HG03025 (cell line): ENCODE measurements around the gene ZNF576.
"Not testable (repeated sequence)": the region's sequence is repeated elsewhere in the genome, so short reads cannot be mapped to it uniquely, and the experiment has no call there.

Source experiments
- ATAC-seq: cut with Tn5 transposase; IDR thresholded peaks from one replicate; pipeline ENCODE4 v1.9.1; 2021; ENCODE audit warnings: mild to moderate bottlenecking, moderate library complexity; ENCODE audit not compliant: unreplicated experiment, low FRiP score

ZNF576 gene, protein sequence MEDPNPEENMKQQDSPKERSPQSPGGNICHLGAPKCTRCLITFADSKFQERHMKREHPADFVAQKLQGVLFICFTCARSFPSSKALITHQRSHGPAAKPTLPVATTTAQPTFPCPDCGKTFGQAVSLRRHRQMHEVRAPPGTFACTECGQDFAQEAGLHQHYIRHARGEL

DNA sequence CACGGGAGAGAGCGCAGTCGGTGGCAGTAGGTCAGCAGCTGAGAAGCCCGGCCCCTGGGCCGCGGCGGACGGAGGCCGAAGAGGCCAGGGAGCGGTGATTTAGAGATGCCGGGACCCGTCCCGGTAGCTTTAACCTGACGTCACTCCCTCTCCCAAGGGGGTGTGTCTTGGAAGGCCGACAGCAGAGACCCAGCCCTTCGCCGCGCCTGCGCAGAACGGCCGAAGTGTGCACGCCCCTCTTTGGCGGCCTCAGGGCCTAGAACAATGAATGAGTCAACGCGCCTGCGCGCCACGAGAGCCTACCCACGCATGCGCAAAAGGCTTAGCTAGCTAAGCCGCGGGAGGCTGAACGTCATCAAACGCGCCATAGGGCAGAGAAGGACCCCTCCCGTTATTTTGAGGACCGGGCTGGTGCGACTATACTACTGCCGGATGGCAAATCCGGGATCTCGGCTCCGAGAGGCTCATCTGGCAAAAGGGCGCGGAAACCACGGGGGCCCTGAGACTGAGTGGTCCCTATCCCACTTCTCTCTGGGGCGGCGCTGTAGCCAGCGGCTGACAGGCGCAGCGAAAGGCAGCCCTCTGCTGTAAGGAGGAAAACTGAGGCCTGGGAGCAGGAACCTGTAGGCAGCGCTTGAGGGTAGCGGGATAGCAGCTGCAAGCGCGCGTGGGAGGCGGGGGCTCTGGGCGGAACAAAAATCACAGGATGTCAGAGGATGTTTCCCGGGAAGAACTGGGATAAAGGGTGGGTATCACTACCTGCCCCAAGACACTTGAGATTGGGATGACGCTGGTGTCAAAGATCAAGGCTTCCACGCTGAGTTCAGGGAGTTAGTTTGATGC lies at the start of gene ZNF576, which contains the start of gene IRGQ:
TSS of gene ZNF576 (plus strand) at position 597 of the 843 bp plus-strand sequence. CDS start 514 bp downstream, outside the sequence.
TSS of gene IRGQ (minus strand) at position 136 of the 843 bp plus-strand sequence. CDS start 796 bp downstream, outside the sequence.
- ATAC-seq, result peak; percentile 63

DNA sequence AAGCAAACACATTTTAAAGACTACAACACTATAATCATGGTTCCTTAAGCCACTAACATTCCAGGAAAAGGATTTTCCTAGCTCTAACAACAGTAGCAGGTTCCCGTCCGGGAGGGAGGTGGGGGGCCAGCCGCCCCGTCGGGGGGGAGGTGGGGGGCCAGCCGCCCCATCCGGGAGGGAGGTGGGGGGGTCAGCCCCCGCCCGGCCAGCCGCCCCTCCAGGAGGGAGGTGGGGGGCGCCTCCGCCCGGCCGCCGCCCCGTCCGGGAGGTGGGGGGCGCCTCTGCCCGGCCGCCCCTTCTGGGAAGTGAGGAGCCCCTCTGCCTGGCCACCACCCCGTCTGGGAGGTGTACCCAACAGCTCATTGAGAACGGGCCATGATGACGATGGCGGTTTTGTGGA lies 48.5 kb upstream of the ZNF576 start:
- ATAC-seq, result not testable (repeated sequence)

DNA sequence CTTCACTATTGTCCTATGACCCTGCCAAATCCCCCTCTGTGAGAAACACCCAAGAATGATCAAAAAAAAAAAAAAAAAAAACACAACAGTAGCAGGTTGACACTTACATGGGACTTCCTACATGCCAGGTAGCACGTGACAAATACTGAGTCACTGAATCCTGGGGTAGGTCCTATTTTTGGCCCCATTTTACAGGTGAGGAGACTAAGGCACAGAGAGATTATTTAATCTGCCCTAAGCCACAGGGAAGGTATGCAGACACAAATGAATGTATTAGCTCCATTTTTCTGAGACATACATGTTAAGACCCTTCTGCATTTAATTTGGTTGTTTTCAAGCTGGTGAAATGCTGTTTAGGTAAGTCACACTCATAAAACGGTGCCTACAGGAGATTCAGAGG lies 47.7 kb upstream of the ZNF576 start:
- no peak for ATAC-seq

- ATAC-seq, result no peak
Measured at GRCh38 chr19:43551399-43552197, 44.8 kb upstream of the ZNF576 start.

DNA sequence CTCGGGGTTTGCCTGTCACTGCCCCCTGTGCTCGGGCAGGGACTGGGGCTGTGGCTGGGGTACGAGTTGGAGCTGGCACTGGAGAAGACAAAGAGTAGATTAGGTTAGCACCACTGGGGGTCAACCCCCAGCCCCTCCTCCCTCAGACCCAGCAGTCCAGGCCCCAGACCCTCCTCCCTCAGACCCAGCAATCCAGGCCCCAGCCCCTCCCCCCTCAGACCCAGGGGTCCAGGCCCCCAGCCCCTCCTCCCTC lies 44.3 kb upstream of the ZNF576 start:
- no peak for ATAC-seq

DNA sequence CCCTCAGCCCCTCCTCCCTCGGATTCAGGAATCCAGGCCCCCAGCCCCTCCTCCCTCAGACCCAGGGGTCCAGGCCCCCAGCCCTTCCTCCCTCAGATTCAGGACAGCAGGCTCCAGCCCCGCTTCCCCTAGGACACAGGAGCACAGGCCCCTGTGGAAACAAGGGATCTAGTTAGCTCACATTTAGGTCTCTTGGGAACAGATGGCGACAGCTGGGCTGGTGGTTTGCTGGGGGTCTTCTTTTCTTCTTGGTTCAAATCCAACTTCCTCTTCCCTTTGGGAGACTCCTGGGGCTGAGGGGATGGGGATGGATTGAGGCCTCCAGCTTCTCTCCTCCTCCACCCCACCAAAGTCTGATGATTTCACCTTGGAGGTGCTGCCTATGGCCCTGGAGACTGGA lies 43.8 kb upstream of the ZNF576 start:
- no peak for ATAC-seq

- no peak for ATAC-seq
Measured at GRCh38 chr19:43553656-43554055, 42.7 kb upstream of the ZNF576 start.

- ATAC-seq, result no peak
Measured at GRCh38 chr19:43554317-43554895, 42.0 kb upstream of the ZNF576 start.

DNA sequence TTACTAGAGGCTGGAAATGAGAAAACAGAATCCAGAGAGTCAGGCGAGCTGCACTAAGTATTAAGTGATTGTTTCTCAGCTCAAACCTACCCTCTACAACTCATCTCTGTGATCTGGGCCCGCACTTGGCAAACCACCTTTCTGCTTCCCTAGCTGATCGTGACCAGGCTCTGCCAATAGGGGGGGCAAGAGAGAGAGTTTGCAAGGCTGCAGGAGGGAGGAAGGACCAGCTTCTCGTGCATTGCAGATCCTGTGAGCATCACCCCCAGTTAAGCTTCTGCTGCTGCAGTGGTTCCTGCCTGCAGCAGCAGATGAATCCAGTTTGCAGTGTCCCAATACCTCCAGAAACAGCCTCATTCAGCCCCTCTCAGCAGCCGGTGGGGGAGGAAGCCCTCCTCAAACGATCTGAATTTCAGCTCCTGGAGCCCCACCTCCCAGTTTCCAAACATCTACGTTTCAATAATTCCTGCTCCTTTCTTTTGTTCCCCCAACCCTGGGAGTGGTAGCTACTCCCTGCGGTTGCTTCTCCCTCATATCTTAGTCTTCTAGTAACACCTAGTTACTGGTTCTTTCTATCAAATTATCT lies 41.1 kb upstream of the ZNF576 start:
- no peak for ATAC-seq

GRCh38 chr19:43560687-43561086 lies 35.7 kb upstream of the ZNF576 start:
- no peak for ATAC-seq

DNA sequence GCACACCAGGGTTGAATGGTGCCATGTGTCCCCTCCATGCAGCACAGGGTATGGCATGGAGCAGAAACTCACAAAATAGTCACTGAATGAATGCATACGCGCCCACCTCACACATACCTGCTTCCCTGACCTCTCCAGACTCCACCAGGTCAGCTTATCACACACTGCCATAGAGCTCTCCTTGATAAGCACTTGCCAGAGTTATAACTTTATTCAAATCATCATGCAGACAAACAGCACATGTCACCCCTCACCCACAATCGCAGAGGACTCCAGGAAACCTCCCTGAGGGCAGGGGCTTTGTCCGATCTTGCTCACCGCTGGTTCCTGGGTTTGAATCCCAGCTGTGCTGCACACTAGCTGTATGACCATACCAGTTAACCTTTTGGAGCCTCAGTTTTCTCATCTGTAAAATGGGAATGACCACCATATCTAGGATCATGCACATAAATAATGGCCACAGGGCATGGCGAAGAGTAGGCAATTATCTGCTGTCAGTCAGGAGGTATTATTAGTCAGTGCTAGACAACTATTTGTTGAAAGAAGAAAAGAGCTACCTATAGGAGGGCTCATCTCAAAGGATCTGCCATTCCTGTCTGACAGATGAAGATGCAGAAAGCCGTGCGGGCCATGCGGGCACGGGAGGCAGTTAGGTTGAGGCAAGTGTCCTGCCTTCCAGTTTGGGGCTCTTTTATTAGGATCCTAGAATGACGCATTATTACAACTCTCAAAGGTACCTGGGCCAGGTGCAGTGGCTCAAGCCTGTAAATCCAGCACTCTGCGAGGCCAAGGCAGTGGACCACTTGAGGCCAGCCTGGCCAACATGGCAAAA lies 35.0 kb upstream of the ZNF576 start:
- no peak for ATAC-seq

GRCh38 chr19:43562226-43562697 lies 34.1 kb upstream of the ZNF576 start:
- ATAC-seq, result no peak

DNA sequence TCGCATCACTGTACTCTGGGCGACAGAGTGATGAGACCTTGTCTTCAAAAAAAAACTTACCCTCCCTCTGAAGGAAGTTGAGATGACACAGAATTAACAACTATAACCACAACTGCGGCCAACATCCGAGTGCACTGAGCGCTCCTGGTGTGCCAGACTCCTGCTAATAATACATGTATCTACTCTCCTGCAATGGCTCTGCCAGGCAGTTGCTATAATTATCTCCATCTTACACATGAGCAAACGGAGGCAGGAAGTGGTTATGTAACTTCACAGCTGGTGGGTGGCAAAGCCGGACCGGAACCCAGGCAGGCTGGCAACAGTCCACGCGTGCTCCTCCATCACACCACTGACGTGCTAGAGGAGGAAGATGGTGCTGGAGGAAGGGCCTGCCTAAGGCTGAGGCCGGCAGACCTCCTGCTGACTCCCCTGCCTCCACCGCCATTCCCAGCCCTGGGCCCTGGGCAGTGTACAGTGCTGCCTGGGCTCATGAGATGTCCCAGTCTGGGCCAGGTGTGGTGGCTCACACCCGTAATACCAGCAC lies 33.6 kb upstream of the ZNF576 start:
- no peak for ATAC-seq

DNA sequence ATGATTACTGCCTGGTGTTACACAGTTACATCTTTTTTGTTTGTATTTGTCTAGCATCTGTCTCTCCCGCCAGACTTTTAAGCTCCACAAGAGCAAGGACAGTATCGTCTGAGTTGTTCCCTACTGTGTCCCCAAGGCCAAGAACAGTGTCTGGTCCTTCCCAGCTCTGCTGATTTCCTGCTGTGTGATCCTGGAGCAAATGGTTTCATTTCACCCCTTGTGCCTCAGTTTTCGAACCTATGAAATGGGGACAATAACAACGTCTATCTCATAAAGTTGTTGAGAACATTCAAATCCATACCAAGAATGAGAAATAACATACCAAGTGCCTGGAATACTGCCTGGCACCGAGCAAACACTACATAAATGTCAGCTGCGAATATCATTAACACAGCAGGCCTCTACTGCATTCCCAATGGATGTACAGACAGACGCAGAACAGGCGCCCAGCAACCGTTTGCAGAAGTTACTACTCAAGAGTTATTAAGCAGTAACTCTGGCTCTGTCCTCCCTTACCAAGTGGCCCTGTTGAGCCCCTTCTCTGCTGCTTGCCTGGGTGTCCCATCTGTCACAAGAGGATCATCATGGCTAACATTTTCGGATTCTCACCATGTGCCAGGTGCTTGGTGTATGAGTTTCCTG lies 32.5 kb upstream of the ZNF576 start:
- no peak for ATAC-seq

DNA sequence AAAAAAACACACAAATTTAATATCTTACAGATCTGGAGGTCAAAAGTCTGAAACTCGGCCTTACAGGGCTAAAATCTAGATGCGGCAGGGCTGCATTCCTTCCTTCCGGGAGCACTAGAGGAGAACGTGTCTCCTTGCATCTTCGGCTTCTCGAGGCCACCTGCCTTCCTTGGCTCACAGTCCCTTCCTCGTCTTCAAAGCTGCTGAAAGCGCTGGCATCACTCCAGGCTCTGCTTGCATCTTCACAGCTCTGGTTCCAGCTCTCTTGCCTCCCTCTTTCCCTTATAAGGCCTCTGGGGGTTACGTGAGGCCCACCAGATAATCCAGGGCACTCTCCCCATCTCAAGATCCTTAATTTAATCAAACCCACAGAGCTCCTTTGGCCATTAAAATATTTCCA lies 31.6 kb upstream of the ZNF576 start:
- no peak for ATAC-seq

- ATAC-seq, result no peak
Measured at GRCh38 chr19:43569657-43570056, 26.7 kb upstream of the ZNF576 start.

GRCh38 chr19:43570174-43570791 lies 26.1 kb upstream of the ZNF576 start:
- ATAC-seq, result no peak

GRCh38 chr19:43572171-43572588 lies 24.2 kb upstream of the ZNF576 start:
- no peak for ATAC-seq
